ENCODE measurements around the gene KLF16.

Gene KLF16

GRCh38 chr19:1866693-1867348 lies 3.4 kb upstream of the KLF16 start:
- no peak for DNase-seq

GRCh38 chr19:1865172-1866010 lies 2.0 kb upstream of the KLF16 start:
- no peak for DNase-seq

- DNase-seq, result peak; percentile 69
These were observed 1.2 kb upstream of the KLF16 start for GRCh38 chr19:1864480-1865171.

GRCh38 chr19:1863638-1864479 lies 480 bp upstream of the KLF16 start:
- DNase-seq, result peak; percentile 94

- peak; percentile 67 for DNase-seq
These were observed 703 bp downstream of the KLF16 start for GRCh38 chr19:1862424-1863327.

- DNase-seq, result no peak
These were observed 1.3 kb downstream of the KLF16 start for GRCh38 chr19:1862068-1862423.

- DNase-seq, result no peak
These were observed 1.8 kb downstream of the KLF16 start for GRCh38 chr19:1861599-1862031.

- no peak for DNase-seq
These were observed 2.4 kb downstream of the KLF16 start for GRCh38 chr19:1860821-1861598.

GRCh38 chr19:1860042-1860775 lies 3.2 kb downstream of the KLF16 start:
- peak; percentile 58 for DNase-seq

GRCh38 chr19:1859331-1859781 lies 4.0 kb downstream of the KLF16 start:
- DNase-seq, result no peak

GRCh38 chr19:1858412-1859081 lies 4.8 kb downstream of the KLF16 start:
- no peak for DNase-seq

- no peak for DNase-seq
These were observed 5.6 kb downstream of the KLF16 start for GRCh38 chr19:1857648-1858326.

GRCh38 chr19:1856698-1857603 lies 6.4 kb downstream of the KLF16 start:
- DNase-seq, result peak; percentile 72

GRCh38 chr19:1856345-1856697 lies 7.1 kb downstream of the KLF16 start:
- no peak for DNase-seq

GRCh38 chr19:1855828-1856255 lies 7.5 kb downstream of the KLF16 start:
- no peak for DNase-seq

- peak; percentile 61 for DNase-seq
These were observed 8.1 kb downstream of the KLF16 start for GRCh38 chr19:1855040-1855827.

GRCh38 chr19:1854542-1855039 lies 8.8 kb downstream of the KLF16 start:
- no peak for DNase-seq

Data from activated CD8-positive, alpha-beta memory T cell treated with anti-CD3 and anti-CD28 coated beads, Interleukin-2, amount 50 U/mL, for 4 hours (primary cell).